Psoas muscle (tissue), 8 donors: ENCODE results near the gene CPSF2. TPM values are rescaled to one million over a fixed set of nuclear protein-coding genes. Genes with fewer than 3 reads are reported as not detected.

Source experiments
- ATAC-seq, 4 donors: fragments of 200-7000 bp; cut with Tn5 transposase; one replicate each; pipeline ENCODE4 v1.9.1; 2020; ENCODE audit warnings: moderate library complexity in 3 of 4, mild to moderate bottlenecking in 2 of 4
- DNase-seq, 2 donors: peaks; one replicate each; pipeline ENCODE4 v3.0.0-alpha.2; 2020
- H3K27ac ChIP-seq: fragments of 200-600 bp; one replicate; pipeline ENCODE4 v1.8.0; 2022
- H3K27me3 ChIP-seq, 3 donors: fragments of 200-600 bp in 1 of 3; one replicate each; pipeline versions ENCODE4 v1.6.1 to v1.8.0; 2013 to 2022; ENCODE audit warnings: low read length in 2 of 3, mild to moderate bottlenecking in 2 of 3, moderate library complexity in 1 of 3; ENCODE audit not compliant: insufficient read depth in 3 of 3
- H3K36me3 ChIP-seq, 2 donors: fragments of 200-600 bp in 1 of 2; one replicate each; pipeline versions ENCODE4 v1.6.1 to v1.8.0; 2013 to 2022; ENCODE audit warnings: low read depth in 1 of 2, mild to moderate bottlenecking in 1 of 2, moderate library complexity in 1 of 2; ENCODE audit not compliant: insufficient read depth in 1 of 2
- H3K4me1 ChIP-seq: fragments of 200-600 bp; one replicate; pipeline ENCODE4 v1.8.0; 2022
- H3K4me3 ChIP-seq: fragments of 200-600 bp; one replicate; pipeline ENCODE4 v1.8.0; 2022; ENCODE audit warnings: mild to moderate bottlenecking
- H3K9me3 ChIP-seq: fragments of 200-600 bp; one replicate; pipeline ENCODE4 v1.8.0; 2022
- WGBS, 3 donors: extraction: QIAGEN DNeasy Blood & Tissue Kit; methylation state at CpG; one replicate each; pipeline versions ENCODE4 v1.1.6 to v1.1.7; 2013; 5-methylcytosine and 5-hydroxymethylcytosine counted together
- intact Hi-C, 2 donors: fragments of 100-400 bp; cut with DNase I; formaldehyde crosslinking; loops; one replicate each; pipeline versions ENCODE4 v1.11.0 to v1.14.2; 2022
- polyA plus RNA-seq, 3 donors: library from polyadenylated mRNA; stranded (reverse); fragments of 200-250 nt; gene quantifications; one replicate each; pipeline ENCODE4 v1.2.3, GENCODE V29; 2013
- total RNA-seq, 4 donors: library from RNA; stranded (reverse); fragmentation: NEBNext Ultra II Directional in 2 of 4; extraction: Animal tissue kit (Norgen Biotek cat#: 25700) in 2 of 4; gene quantifications; one replicate each; pipeline versions ENCODE4 v1.2.1 to v1.2.4, GENCODE V29; 2021 to 2023
- TF ChIP-seq, protein P1 (sequence below): fragments of 200-600 bp; IDR thresholded peaks from one replicate; pipeline ENCODE4 v1.8.0; 2022; ENCODE audit warnings: antibody characterized with exemption
- donor health status: healthy with polysubstance abuse.
- donor health status: DM: no; HTN: no; CAD: no; lungs with moderate emphysema.
- donor health status: Bipolar disorder and iron deficiency.
- donor health status: healthy.
- donor health status: DM: yes; HTN: yes; CAD: no.
- donor health status: DM: no; HTN: no; CAD: no.
- donor health status: DM: no; HTN: no; CAD: no.
- donor health status: DM: yes; HTN: yes; CAD: no.

The CPSF2 gene
- total and polyA plus RNA-seq, 7 donors = 12.7 to 69.0 (median 58.1) TPM

DNA sequence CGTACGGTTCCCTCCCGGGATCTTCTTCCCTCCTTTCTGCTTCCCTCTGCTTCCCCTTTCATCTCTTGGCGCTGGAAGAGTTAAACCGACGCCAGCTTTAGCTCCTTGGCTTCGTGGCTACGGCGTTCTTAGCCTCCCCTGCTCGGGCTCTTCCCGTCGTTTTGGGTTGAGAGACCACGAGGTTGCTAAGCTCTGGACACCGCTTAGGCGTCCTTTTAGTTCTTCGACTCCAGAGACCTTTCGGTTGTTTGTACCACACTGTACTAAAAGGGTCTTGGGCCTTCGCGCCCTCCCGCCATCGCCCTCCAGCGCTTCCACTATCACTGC, 545 bp downstream of the CPSF2 start:
- peaks cover 2 to 44% of the 10 kb centered on the region in 2 donors for H3K36me3 ChIP-seq
- peak overlapping the region; percentile 96 for H3K27ac ChIP-seq
- peak overlapping the region; percentile 88 for H3K4me3 ChIP-seq
- WGBS, 3 donors = 0 to 1% (median 0%) methylated on average over 22 of the region's 22 CpGs
- TF ChIP-seq, protein P1, sequence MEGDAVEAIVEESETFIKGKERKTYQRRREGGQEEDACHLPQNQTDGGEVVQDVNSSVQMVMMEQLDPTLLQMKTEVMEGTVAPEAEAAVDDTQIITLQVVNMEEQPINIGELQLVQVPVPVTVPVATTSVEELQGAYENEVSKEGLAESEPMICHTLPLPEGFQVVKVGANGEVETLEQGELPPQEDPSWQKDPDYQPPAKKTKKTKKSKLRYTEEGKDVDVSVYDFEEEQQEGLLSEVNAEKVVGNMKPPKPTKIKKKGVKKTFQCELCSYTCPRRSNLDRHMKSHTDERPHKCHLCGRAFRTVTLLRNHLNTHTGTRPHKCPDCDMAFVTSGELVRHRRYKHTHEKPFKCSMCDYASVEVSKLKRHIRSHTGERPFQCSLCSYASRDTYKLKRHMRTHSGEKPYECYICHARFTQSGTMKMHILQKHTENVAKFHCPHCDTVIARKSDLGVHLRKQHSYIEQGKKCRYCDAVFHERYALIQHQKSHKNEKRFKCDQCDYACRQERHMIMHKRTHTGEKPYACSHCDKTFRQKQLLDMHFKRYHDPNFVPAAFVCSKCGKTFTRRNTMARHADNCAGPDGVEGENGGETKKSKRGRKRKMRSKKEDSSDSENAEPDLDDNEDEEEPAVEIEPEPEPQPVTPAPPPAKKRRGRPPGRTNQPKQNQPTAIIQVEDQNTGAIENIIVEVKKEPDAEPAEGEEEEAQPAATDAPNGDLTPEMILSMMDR = no peak
- no peaks in the 10 kb centered on the region for H3K9me3 ChIP-seq
- ATAC-seq = peak; percentile 18 to 59 (median 40)
- no peak for DNase-seq
- intact Hi-C loops = loop anchor here in 1 of 2 donors (5.0 to 10.0 kb wide), 2 partner anchors 335 to 562 kb away; no protein-coding TSS in a partner anchor
- no peaks in the 10 kb centered on the region for H3K27me3 ChIP-seq
- peaks cover 48% of the 10 kb centered on the region for H3K4me1 ChIP-seq

DNA sequence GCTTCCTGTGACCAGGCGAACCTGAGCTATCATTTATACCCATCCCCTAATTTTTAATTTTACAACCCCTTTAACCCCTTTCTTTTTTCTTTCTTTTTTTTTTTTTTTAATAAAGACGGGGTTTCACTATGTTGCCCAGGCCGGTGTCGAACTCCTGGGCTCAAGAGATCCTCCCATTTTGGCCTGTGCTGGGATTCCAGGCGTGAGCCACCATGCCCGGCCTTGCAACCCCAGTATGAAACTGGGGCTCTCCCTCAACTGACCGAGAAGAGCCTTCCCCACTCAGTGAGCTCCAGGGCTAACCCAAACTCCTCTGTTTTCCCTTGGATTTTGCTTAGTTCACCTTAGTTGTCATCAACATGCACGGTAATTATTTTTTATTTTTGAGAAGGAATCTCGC, 992 bp downstream of the CPSF2 start:
- WGBS, 3 donors = 29 to 41% (median 30%) methylated on average over 9 of the region's 9 CpGs
- intact Hi-C loops = loop anchor here in 1 of 2 donors (5.0 to 10.0 kb wide), 2 partner anchors 335 to 562 kb away; no protein-coding TSS in a partner anchor
- ATAC-seq = no peak
- Histone ChIP-seq H3K4me3 (peak overlapping the region; percentile 88), H3K27me3 (no peaks in the 10 kb centered on the region), H3K9me3 (no peaks in the 10 kb centered on the region), H3K36me3 (peaks cover 2 to 44% of the 10 kb centered on the region in 2 donors), H3K4me1 (peaks cover 48% of the 10 kb centered on the region), H3K27ac (peak overlapping the region; percentile 96)
- TF ChIP-seq, protein P1 = no peak
- DNase-seq = no peak

DNA sequence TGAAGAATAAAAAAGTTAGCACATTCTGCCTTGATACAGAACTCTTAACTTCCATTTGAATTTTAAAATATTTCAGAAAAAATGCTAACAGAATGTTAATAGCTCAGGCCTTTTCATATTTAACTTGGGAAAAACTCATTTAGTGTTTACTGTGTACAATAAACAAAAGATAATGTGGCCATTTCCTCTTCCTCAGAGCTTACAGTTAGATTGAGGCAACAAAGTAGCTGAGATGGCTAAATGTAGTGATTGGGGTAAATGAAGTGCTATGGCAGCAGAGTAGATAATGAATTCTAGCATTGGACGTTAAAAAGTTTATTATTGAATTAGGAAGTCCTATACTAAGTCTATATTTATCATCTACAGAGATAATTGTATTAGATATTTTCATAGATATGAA, 12.7 kb downstream of the CPSF2 start:
- intact Hi-C loops = no loop called here
- WGBS, 3 donors = 79 to 88% (median 84%) methylated on average over 1 of the region's 1 CpG

GRCh38 chr14:92135269-92135668, 13.5 kb downstream of the CPSF2 start:
- no peak for DNase-seq
- no peak overlapping the region for H3K4me3 ChIP-seq
- H3K4me1 ChIP-seq = no peaks in the 10 kb centered on the region
- TF ChIP-seq, protein P1 = peak; percentile 33
- intact Hi-C loops = no loop called here
- no peaks in the 10 kb centered on the region for H3K9me3 ChIP-seq
- peaks cover 2 to 100% of the 10 kb centered on the region in 2 donors for H3K36me3 ChIP-seq
- no peak for ATAC-seq
- 34 to 50% (median 44%) methylated on average over 1 of the region's 1 CpG for WGBS, 3 donors
- no peaks in the 10 kb centered on the region for H3K27me3 ChIP-seq
- H3K27ac ChIP-seq = no peak overlapping the region

More for the DNA sequence above, 12.7 kb downstream of the CPSF2 start:
- no peak overlapping the region for H3K27ac ChIP-seq
- peaks cover 2 to 99% of the 10 kb centered on the region in 2 donors for H3K36me3 ChIP-seq
- no peaks in the 10 kb centered on the region for H3K4me1 ChIP-seq
- no peaks in the 10 kb centered on the region for H3K9me3 ChIP-seq
- no peaks in the 10 kb centered on the region for H3K27me3 ChIP-seq
- DNase-seq (no peak), ATAC-seq (no peak)
- no peak overlapping the region for H3K4me3 ChIP-seq
- TF ChIP-seq, protein P1 = no peak

GRCh38 chr14:92143309-92143708, 21.5 kb downstream of the CPSF2 start:
- TF ChIP-seq, protein P1 = no peak
- ATAC-seq (no peak), DNase-seq (no peak)
- peaks cover 9 to 100% of the 10 kb centered on the region in 2 donors for H3K36me3 ChIP-seq
- intact Hi-C loops = loop anchor here in 1 of 2 donors (10.0 kb wide), 1 partner anchor 681 kb away; no protein-coding TSS in a partner anchor
- no peaks in the 10 kb centered on the region for H3K9me3 ChIP-seq
- no peak overlapping the region for H3K27ac ChIP-seq
- no peaks in the 10 kb centered on the region for H3K27me3 ChIP-seq
- H3K4me3 ChIP-seq = no peak overlapping the region
- no peaks in the 10 kb centered on the region for H3K4me1 ChIP-seq
- WGBS, 3 donors = 67 to 74% (median 71%) methylated on average over 4 of the region's 4 CpGs
